GM03348 (cell line): Measurements from ENCODE around the gene NCAPH2.

Experiments used
- DNase-seq: peaks from one replicate; pipeline ENCODE4 v3.0.0; 2012; ENCODE audit warnings: low spot score

NCAPH2 gene

DNA sequence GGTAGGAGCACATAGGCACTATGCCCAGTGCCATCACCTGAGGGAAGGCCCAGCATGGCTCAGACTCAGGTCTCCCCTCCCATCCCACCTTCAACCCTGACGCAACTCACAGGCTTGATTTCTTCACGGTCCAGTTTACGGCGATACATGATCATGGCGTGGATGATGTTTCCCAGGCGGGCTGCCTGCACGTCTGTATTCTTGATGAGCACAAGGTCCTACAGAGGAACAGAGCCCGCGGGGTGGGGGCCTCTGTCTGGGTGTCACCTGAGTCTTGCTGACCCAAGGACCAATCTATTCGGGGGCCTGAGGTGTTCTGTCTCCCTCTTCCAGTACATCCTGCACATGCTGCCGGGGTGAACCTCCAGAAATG lies 66.3 kb downstream of the NCAPH2 start:
- DNase-seq = no peak
